Occipital lobe (tissue), 2 donors: ENCODE results near the gene HECTD3. TPM values are rescaled to one million over a fixed set of nuclear protein-coding genes. Genes with fewer than 3 reads are reported as not detected.
"Not testable (repeated sequence)": the region's sequence is repeated elsewhere in the genome, so short reads cannot be mapped to it uniquely, and the experiment has no call there.

Experiments used
- DNase-seq: peaks from one replicate; lab custom pipeline; 2025; lab: John Stamatoyannopoulos, UW
- total RNA-seq: library from RNA; depleted of rRNA; stranded (reverse); fragments of >200 nt; gene quantifications from one replicate; pipeline ENCODE4 v1.2.3, GENCODE V29; 2014

HECTD3 gene
- total RNA-seq, 1 donor from 2014 or later: 17.6 TPM

DNA sequence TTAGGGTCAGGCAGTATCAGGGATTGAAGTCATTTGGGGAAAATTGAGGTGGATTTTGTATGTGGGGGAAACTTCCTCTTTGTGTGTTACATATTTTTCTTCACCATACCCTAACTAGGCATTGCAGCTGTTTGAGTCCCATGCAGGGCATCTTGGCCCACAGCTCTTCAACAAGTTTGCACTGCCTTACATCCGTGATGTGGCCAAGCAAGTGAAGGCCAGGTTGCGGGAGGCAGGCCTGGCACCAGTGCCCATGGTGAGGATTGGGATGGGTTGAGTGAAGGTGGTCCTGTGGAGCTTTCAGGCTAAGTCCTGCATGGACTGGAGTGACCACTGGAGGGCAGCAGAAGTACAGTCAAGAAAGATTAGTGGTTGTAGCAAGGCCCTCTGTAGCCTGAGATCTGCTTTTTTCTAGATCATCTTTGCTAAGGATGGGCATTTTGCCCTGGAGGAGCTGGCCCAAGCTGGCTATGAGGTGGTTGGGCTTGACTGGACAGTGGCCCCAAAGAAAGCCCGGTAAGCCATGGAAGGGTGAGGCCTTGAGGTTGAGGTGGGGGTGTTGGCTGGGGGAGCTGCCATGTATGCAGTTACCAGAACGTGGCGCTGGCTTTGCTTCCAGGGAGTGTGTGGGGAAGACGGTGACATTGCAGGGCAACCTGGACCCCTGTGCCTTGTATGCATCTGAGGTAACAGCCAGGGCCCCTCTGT lies 3.4 kb upstream of the HECTD3 start:
- DNase-seq: peak; percentile 38

DNA sequence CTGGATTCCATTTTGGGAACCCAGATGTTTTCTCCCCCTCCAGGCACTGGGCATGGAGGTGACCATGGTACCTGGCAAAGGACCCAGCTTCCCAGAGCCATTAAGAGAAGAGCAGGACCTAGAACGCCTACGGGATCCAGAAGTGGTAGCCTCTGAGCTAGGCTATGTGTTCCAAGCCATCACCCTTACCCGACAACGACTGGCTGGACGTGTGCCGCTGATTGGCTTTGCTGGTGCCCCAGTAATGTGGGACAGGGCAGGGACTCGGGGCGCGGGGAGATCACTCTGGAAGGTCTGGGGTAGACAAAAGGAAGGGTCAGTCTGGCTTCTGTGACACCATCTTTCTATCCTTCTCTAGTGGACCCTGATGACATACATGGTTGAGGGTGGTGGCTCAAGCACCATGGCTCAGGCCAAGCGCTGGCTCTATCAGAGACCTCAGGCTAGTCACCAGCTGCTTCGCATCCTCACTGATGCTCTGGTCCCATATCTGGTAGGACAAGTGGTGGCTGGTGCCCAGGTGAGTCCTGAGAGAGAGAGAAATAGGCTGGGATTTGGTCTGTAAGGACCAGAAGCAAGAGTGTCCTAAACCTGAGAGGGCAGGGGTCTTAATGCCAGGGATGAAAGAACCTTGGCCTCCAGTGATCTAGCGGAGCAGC lies 2.6 kb upstream of the HECTD3 start:
- DNase-seq: no peak

DNA sequence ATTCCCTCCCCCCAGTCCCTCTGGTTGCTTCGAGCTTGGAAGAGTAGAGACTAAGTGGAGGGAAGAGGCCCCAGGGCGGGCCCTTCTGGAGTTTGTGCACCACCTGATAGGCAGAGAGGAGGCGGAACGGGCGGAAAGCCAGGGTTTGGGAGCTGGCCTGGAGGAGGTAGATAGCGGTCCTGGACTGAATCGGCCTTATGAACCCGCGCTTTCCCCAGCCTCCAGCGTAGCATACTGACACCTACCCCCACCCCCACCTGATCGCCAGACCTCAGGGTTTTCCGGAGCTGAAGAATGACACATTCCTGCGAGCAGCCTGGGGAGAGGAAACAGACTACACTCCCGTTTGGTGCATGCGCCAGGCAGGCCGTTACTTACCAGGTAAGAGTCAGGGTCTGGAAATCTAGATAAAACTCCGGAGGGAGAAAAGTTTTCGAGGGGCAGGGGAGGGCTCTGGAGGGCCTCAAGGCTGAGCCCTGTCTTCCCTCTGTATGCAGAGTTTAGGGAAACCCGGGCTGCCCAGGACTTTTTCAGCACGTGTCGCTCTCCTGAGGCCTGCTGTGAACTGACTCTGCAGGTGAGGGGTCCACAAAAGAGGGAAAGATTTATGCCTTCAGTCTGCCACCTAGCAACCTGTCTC lies 1.6 kb upstream of the HECTD3 start:
- DNase-seq: peak; percentile 54

- peak; percentile 85 for DNase-seq
These were observed 914 bp upstream of the HECTD3 start, which contains the start of gene UROD for GRCh38 chr1:45011837-45012638. UROD (plus strand) TSS chr1:45012254; CDS start chr1:45012266, 12 bp downstream.

GRCh38 chr1:45009956-45010854 lies 919 bp downstream of the HECTD3 start:
- no peak for DNase-seq

- no peak for DNase-seq
These were observed 1.7 kb downstream of the HECTD3 start for GRCh38 chr1:45009296-45009865.

- no peak for DNase-seq
These were observed 2.6 kb downstream of the HECTD3 start for GRCh38 chr1:45008516-45008915.

DNA sequence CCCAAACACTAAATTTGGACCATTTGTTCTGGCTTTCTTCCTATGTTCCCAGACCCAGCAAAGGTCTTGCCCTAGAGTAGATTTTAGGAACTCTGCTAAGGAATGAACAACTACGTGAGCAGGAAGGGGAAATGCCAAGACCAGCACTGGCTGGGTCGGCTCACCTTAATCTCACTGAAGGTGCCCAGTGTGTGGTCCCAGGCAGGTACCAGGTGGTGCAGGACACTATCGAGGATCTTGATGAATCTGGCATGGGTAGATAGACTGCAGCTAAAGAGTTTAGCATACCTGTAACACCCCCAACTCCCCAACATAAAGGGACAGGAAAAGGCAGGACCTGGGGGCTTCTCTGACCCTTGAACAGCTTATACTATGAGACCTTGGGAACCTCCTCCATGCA lies 3.0 kb downstream of the HECTD3 start:
- DNase-seq: no peak

DNA sequence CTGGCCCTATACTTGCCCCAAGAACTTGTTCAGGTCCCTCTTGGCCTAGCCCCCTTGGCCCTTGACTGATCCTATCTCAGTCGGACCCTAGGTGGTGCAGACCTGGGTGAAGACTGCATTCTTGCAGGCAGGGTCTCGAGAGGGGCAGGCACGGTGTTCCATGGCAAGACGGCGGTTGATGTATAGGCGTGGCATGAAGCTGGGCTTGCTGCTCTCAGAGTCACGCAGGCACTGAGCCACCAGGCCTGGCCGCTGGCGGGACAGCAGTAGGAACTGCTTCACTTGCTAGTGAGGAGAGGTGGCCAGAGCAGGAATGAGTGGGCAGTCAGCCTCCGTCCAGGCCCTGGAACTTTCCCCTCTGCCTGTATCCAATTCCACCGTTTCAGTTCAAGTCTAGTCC lies 3.8 kb downstream of the HECTD3 start:
- no peak for DNase-seq

- DNase-seq: no peak
These were observed 5.4 kb downstream of the HECTD3 start for GRCh38 chr1:45005761-45006160.

- DNase-seq: no peak
These were observed 6.7 kb downstream of the HECTD3 start for GRCh38 chr1:45004281-45004920.

GRCh38 chr1:45003741-45004140 lies 7.4 kb downstream of the HECTD3 start:
- no peak for DNase-seq

GRCh38 chr1:45002650-45003645 lies 8.2 kb downstream of the HECTD3 start:
- DNase-seq: no peak

DNA sequence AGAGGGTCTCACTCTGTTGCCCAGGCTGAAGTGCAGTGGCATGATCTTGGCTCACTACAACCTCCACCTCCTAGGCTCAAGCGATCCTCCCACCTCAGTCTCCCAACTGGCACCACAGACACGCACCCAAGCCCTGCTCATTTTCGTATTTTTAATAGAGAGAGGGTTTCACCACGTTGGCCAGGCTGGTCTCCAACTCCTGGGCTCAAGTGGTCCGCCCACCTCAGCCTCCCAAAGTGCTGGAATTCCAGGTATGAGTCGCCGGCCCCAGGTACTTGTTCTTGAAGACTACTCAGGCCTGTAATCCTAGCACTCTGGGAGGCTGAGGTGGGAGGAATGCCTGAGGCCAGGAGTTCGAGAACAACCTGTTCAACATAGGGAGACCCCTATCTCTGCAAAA lies 9.5 kb downstream of the HECTD3 start:
- DNase-seq: not testable (repeated sequence)

DNA sequence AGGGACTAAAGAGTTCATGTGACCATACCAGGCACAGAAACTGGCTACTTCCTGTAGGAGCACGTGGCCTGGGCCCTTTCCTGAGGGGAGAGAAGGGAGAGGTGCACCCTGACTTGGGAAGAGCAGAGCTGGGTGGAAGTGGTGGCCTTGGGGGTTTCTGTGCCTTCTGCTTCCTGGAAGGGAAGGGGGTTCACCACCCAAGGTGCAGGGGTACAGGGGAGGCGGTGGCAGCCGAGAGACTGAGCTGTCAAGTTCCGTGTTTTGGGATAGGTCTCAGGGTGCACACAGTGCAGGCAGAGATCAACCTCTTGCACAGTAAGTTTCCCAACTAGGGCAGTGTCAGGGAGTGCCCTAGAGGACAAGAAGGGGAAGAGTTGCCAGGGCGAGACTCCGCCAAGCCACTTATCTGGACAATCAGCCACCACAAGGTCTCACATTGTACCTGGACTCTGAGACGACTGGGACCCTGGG lies 10.1 kb downstream of the HECTD3 start:
- DNase-seq: no peak

- DNase-seq: no peak
These were observed 11.9 kb downstream of the HECTD3 start for GRCh38 chr1:44999232-44999631.

DNA sequence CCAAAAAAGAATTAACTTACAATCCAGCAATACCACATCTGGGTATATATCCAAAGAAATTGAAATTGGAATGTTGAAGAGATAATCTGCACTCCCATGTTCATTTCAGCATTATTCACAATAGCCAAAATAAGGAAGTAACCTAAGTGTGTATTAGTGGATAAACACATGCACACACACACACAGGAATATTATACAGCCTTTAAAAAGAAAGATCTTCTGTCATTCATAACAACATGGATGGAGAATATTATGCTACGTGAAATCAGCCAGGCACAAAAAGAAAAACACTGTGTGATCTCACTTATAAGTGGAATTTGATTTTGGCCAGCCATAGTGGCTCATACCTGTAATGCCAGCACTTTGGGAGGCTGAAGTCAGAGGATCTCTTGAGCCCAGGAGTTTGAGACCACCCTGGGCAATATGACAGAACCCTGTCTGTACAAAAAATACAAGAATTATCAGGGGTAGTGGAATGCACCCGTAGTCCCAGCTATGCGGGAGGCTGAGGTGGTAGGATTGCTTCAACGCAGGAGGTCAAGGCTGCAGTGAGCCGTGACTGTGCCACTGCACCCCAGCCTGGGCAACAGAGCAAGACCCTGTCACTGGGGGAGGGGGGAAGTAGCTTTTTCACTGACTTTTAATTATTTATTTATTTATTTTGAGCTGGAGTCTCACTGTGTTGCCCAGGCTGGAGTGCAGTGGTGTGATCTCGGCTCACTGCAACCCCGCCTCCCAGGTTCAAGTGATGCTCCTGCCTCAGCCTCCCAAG lies 15.5 kb downstream of the HECTD3 start:
- no peak for DNase-seq
